NCI-H128 (cell line): ENCODE data around the gene ZEB1.
A peak's percentile ranks its signal among the peaks of the same experiment; 100 is the strongest.

Experiments
- DNase-seq: peaks from one replicate; lab custom pipeline; 2025; ENCODE audit not compliant: unreplicated experiment; lab: John Stamatoyannopoulos, UW

The ZEB1 gene

DNA sequence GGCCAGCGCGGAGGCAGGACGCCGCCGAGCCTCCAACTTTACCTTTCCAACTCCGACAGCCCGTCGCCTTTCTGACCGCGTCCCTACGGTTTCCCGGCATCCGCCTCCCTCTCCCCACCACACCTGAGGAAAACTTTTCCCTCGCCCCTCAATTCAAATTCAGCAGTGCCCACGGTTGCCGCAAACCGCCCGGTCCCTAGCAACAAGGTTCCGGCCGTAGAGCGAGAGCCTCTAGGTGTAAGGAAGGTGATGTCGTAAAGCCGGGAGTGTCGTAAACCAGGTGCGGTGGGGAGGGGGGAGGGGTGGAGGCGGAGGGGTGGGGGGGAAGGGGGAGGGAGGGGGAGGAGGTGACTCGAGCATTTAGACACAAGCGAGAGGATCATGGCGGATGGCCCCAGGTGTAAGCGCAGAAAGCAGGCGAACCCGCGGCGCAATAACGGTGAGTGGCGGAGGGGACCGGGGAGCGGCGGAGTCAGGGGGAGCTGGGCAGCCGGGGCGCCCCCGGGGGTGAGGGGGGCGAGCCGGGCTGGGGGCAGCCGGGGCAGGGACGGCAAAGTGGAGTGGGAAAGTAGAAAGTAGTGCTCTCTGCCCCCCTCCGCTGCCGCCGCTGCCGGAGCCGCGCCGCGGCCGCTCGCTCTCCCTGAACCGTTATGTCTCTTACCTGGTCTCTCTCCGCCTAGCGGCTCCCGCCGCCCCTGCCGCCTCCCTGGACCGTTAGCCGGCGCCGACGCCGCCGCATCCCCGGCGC is at the start of gene ZEB1:
Gene ZEB1 (plus strand): TSS at position 363 of the 748 bp plus-strand sequence. CDS start 19 bp downstream, at position 382.
- DNase-seq, result peak; percentile 48

DNA sequence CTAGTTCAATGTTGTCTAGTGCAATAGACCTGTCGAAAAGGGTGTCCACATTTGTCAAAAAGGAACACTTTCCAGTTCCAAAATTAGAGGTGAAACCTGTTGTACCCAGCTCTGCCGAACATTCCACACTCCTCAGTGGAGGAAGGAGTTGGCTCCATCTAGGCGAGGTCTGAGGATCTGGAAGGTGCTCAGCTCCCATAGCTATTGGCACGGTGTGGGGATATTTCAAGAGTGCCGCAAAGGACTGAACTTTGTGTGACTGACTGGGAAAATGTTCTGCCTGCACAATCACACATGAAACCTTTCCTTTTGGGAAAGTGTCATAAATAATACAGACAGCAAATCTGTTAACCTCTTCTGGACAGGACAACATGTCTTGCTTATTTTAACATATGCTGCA is 48.1 kb upstream of the ZEB1 start:
- DNase-seq, result no peak

DNA sequence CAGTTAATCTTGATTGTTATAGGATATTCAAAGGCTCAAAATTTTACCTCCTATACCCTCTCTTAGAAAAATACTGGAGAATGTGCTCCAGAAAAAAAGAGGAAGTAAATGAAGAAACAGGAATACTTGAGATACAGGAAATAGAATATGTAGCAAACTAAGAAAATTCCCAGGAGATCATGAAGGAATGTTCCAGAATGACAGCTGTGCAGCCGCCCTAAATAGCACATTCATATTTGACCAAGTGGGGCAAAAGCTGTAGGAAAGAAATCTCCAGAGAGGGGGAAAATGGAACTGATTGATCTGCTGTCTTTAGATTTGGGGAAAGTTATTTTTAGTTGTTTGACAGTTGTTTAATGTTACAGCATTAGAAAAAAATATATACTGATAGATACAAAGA is 46.2 kb upstream of the ZEB1 start:
- no peak for DNase-seq

DNA sequence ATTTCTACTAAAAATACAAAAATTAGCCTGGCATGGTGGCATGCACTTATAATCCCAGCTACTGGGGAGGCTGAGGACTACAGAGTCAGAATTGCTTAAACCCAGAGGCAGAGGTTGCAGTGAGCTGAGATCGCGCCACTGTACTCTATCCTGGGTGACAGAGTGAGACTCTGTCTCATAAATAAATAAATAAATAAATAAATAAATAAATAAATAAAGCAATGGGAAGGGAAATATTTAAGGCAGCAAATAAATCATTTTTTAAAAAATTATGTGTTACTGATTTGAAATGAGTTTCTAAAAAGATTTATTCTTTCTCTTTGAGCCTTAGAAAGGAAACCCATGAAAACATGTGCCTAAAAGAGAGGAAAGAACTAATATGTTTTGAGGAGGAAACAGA is 45.2 kb upstream of the ZEB1 start:
- no peak for DNase-seq

DNA sequence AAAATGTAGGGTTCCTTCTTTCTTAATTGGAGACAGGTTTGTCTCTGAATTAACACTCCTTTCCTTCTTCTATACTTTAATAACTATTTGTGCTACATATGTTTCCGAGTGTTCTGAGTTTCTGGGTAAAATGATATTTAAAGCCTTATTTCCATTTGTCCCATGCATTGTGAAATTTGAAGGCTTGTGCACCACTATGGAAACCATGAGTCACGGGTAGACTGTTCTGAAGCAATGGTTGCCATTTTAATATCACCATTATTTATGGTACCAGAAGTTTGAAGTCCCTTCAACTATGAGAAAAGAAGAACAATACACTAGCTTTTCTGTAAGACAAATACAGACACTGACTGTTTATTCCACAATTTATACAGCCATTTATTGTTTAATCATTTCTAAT is 44.7 kb upstream of the ZEB1 start:
- no peak for DNase-seq

DNA sequence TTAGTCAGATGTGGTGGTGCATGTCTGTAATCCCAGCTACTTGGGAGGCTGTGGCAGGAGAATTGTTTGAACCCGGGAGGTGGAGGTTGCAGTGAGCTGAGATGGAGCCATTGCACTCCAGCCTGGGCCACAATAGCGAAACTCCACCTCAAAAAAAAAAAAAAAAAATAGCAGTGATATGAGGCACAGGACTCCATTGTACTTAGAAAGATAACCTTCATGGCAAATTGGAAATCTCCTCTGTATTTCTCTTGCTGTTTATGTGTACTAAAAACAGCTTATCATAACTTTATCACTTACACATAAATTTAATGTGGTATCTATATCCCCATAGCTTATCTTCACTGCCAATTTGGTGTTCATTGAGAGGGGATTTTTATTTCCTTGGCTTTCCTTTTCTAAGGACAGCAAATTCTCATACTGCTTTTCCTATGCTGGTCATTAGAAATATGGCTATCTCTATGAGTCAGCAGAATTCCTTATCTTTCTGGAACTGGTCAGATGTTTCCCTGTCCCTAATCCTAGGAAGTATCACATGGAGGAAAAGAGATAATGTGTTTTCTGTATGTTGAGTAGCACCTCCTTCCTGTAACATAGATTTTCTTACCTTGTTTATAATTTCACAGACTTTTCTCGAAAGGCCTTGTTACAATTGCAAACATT is 40.6 kb upstream of the ZEB1 start:
- DNase-seq, result no peak

DNA sequence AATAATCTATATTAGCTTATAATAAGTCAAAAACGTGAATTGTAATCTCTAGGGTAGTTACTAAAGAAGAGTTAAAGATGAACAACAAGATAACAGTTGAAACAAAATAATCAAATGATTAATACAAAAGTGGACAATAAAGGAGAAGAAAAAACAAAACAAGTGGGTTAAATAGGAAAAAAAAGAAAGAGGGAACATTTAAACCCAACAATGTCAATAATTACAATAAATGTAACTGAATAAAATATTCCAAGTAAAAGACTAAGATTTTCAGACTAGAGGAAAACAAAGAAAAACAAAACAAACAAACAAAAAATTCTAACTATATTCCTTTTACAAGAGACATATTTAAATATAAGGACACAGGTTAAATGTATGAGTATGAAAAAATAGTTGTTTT is 38.0 kb upstream of the ZEB1 start:
- no peak for DNase-seq

DNA sequence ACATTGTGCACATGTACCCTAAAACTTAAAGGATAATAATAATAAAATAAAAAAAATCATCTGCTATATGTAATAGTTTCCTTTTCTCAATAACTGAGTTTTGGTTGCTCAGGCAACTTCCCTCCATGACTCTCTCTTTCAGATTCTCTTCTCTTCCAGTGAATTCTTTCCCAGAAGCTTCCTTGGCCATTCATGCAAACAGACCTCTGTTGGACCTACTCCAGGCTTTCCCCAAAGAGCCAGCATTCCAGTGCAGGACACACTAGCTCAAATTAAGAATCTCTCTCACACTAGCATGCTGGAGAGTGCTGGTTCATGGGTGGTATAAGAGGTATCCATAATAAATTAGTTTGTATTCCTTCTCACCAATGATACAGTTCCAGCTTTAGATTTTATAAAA is 31.0 kb upstream of the ZEB1 start:
- no peak for DNase-seq

GRCh38 chr10:31288962-31289361 is 30.1 kb upstream of the ZEB1 start:
- no peak for DNase-seq

GRCh38 chr10:31290386-31290785 is 28.6 kb upstream of the ZEB1 start:
- DNase-seq, result no peak

DNA sequence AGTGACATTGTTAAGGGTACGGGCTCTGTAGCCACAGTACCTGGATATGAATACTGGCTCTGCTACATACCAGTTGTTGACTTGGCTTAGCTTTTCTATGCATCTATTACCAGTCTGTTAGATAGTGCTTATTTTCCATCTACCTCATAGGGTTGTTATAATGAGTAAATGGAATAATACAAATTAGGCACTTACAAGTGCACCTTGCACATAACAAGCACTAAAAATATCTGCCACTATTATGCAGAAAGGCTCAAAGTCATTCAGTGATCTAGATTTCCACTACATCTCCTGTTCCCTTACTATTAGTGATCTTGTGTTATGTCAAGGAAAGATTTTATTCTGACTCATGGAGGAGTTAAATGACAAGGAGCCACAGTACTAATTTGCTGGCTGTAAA is 27.9 kb upstream of the ZEB1 start:
- no peak for DNase-seq

- DNase-seq, result no peak
These were observed 24.5 kb upstream of the ZEB1 start for GRCh38 chr10:31294558-31294957.

GRCh38 chr10:31296754-31297153 is 22.3 kb upstream of the ZEB1 start:
- DNase-seq, result no peak

DNA sequence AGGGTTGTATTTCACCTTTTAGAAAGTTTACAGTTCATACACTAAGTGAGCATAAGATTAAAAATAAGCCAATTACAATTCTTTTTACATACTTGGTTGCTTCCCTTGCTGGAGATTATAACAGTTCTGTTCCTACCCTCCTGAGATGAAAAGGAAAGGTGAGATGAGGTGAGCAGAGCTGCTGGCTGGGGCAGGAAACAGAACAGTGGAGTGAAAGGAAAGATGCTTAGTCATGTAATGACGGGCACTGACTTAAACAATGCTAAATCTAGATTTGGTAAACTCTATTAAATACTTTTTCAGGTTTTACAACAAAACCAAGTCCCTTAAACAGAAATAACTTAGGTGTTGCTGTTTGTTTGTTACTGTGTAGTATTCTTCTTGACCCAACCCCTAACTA is 19.9 kb upstream of the ZEB1 start:
- no peak for DNase-seq

DNA sequence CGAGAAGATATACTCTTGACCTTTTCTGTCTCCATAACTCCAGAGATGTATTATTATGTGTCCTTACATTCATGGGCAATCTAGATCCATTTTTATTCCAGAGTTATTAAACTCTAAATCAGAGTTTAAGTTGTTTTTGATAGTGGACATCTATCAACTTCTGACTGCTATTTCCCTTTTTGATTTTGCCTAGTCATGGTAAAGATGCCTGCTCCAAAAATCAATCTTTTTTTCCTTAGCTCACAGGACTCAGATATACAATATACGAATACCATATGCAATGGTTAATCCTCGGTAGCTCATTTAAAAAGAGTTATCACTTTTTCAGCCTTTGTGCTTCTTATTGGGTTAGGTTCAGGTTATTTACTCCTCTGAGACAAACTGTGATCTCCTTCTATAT is 15.8 kb upstream of the ZEB1 start:
- DNase-seq, result no peak

GRCh38 chr10:31304291-31304970 is 14.6 kb upstream of the ZEB1 start:
- DNase-seq, result no peak

DNA sequence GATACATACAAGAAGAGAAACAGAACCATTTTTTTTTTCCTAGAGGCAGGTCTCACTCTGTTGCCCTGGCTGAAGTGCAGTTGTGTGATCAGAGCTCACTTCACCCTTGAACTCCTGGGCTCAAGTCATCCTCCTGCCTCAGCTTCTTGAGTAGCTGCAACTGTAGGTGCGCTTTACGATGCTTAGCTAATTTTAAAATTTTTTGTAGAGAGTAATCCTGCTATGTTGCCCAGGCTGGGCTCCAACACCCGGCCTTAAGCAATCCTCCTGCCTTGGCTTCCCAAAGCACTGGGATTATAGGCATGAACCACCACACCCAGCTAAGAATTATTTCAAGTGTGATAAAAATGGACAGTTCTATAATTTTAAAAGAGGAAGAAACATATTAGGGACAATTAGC is 5.6 kb upstream of the ZEB1 start:
- DNase-seq, result no peak

GRCh38 chr10:31314256-31315150 is 4.5 kb upstream of the ZEB1 start:
- no peak for DNase-seq

- DNase-seq, result no peak
These were observed 3.6 kb upstream of the ZEB1 start for GRCh38 chr10:31315453-31315852.

- no peak for DNase-seq
These were observed 1.8 kb upstream of the ZEB1 start for GRCh38 chr10:31317171-31317570.

DNA sequence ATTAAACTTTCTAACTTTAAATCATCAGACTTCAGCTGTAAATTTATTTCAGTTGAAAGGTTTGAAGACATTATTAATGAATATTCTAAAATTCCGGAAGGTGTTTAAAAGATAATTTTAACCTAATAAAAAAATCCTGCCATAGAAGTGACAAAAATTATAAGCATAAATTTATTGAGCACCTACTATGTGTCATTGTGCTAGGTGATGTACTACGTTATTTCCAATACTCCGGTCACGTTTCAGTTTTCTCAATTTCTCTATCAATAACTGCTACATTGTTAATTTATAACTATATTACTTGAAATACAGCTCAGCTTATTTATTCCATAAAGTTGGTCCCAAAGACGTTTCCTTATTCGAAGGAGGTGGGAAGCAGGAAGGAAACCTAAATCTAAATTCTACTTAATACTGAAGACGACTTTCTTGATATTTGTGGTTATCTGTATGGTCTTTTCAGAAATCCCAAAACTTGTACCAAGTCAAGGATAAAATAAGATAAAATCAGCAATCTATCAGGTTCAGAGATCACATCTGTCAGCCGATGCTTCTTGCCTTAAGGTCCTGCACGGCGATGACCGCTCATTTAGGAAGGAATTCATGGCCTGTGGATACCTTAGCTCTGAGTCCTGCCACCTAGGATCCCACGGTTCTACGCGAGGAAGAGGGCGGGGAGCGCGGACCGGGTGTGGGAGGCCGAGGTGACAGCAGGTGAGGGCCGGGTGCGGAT is 1.2 kb upstream of the ZEB1 start:
- DNase-seq, result no peak
